Esophagus muscularis mucosa (tissue), 4 donors: ENCODE results near the gene RHEB.

Experiments used
- EP300 ChIP-seq: sonication (generic); formaldehyde crosslinking; IDR thresholded peaks from one replicate; pipeline ENCODE4 v1.6.1; 2017; ENCODE audit warnings: antibody characterized with exemption
- POLR2A ChIP-seq: fragments of 450-650 bp; IDR thresholded peaks from one replicate; pipeline ENCODE4 v1.6.1; 2017; ENCODE audit warnings: antibody characterized with exemption, moderate library complexity, mild to moderate bottlenecking, low read depth
- POLR2AphosphoS5 ChIP-seq, 2 donors: sonication (generic); formaldehyde crosslinking; IDR thresholded peaks; one replicate each; pipeline ENCODE4 v1.6.1; 2017; ENCODE audit warnings: antibody characterized with exemption in 2 of 2
- TF ChIP-seq, protein P1 (sequence below), 3 experiments: fragments of 200-600 bp in 2 of 3; fragments of 450-650 bp in 1 of 3; sonication (generic) in 2 of 3; IDR thresholded peaks; one replicate each; pipeline ENCODE4 v1.5.1; 2017 to 2019; ENCODE audit warnings: antibody characterized with exemption in 3 of 3, mild to moderate bottlenecking in 2 of 3, moderate library complexity in 1 of 3

DNA sequence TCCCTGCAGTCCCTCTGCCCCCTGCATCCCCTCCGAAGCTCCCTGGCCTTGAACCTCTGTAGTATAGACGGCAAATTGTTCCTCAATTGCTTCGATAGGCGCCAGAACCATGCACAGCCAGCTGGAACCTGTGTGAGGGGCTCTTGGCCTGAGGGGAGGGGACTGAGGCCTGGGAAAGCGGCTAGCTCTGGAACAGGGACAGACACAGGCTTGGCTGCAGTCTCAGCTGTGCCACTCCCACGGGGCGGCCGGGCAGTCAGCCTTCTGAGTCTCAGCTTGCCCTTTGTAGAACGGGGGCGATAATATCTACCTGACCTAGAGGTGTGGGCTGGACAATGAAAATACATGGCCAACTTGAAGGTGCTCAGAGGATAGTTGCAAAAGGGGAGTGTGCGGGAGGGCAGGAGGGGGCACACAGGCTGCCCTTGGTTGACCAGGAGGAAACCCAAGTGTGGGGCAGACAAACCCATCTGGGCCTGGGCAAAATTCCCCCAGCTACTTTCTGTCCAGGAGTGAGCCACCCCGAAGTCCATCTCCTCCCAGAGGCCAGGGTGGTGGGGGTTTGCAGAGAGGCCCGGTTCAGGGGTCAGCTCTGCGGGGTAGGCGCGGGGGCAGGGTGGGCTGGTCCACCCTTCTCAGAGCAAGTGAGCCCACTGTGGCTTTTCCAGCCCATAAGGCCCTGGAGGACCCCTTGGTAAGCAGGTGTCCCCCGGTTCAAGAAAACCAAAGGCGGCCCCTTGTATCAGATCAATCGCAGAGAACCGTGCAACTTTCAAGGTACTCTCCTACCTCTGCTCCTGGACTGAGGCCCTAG, 84.4 kb downstream of the RHEB start:
- TF ChIP-seq, protein P1, sequence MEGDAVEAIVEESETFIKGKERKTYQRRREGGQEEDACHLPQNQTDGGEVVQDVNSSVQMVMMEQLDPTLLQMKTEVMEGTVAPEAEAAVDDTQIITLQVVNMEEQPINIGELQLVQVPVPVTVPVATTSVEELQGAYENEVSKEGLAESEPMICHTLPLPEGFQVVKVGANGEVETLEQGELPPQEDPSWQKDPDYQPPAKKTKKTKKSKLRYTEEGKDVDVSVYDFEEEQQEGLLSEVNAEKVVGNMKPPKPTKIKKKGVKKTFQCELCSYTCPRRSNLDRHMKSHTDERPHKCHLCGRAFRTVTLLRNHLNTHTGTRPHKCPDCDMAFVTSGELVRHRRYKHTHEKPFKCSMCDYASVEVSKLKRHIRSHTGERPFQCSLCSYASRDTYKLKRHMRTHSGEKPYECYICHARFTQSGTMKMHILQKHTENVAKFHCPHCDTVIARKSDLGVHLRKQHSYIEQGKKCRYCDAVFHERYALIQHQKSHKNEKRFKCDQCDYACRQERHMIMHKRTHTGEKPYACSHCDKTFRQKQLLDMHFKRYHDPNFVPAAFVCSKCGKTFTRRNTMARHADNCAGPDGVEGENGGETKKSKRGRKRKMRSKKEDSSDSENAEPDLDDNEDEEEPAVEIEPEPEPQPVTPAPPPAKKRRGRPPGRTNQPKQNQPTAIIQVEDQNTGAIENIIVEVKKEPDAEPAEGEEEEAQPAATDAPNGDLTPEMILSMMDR (IDR thresholded peaks at IDR 0.05) = no peak
- no peak for TF ChIP-seq POLR2A
- TF ChIP-seq POLR2AphosphoS5 (IDR thresholded peaks at IDR 0.05) = no peak
- no peak for TF ChIP-seq EP300
